BLaER1 (cell line): Measurements from ENCODE around the gene PTPRT.
"Not testable (repeated sequence)": the region's sequence is repeated elsewhere in the genome, so short reads cannot be mapped to it uniquely, and the experiment has no call there.

Experiments used
- H3K27ac ChIP-seq: shearing (Covaris generic); formaldehyde crosslinking; 2 replicates; pipeline ENCODE4 v1.8.1; 2022
- H3K27me3 ChIP-seq: shearing (Covaris generic); formaldehyde crosslinking; 2 replicates; pipeline ENCODE4 v1.8.1; 2022
- H3K36me3 ChIP-seq: shearing (Covaris generic); formaldehyde crosslinking; 2 replicates; pipeline ENCODE4 v1.8.1; 2022
- H3K4me1 ChIP-seq: shearing (Covaris generic); formaldehyde crosslinking; 2 replicates; pipeline ENCODE4 v1.8.1; 2022
- H3K4me2 ChIP-seq: shearing (Covaris generic); formaldehyde crosslinking; 2 replicates; pipeline ENCODE4 v1.8.1; 2022
- H3K4me3 ChIP-seq: shearing (Covaris generic); formaldehyde crosslinking; 2 replicates; pipeline ENCODE4 v1.8.1; 2022
- H3K9ac ChIP-seq: shearing (Covaris generic); formaldehyde crosslinking; 2 replicates; pipeline ENCODE4 v1.8.1; 2022
- H3K9me3 ChIP-seq: shearing (Covaris generic); formaldehyde crosslinking; 2 replicates; pipeline ENCODE4 v1.8.1; 2022
- H4K20me1 ChIP-seq: shearing (Covaris generic); formaldehyde crosslinking; 2 replicates; pipeline ENCODE4 v1.8.1; 2022
- Cebpa-rat ChIP-seq: shearing (Covaris generic); IDR thresholded peaks from 2 replicates; pipeline ENCODE4 v1.8.1; 2022

PTPRT gene

GRCh38 chr20:42941629-42942028 lies 248.1 kb downstream of the PTPRT start:
- H3K27me3 ChIP-seq = no peaks in the 10 kb centered on the region

GRCh38 chr20:42938441-42939205 lies 251.1 kb downstream of the PTPRT start:
- TF ChIP-seq Cebpa-rat = no peak
- H3K9me3 ChIP-seq = no peaks in the 10 kb centered on the region
- H3K27me3 ChIP-seq = no peaks in the 10 kb centered on the region
- H3K27ac ChIP-seq = no peak overlapping the region
- H3K4me1 ChIP-seq = no peaks in the 10 kb centered on the region
- H3K4me3 ChIP-seq = no peak overlapping the region
- H3K4me2 ChIP-seq = no peak overlapping the region
- H4K20me1 ChIP-seq = no peaks in the 10 kb centered on the region
- H3K36me3 ChIP-seq = no peaks in the 10 kb centered on the region
- H3K9ac ChIP-seq = no peak overlapping the region

More at GRCh38 chr20:42941629-42942028, 248.1 kb downstream of the PTPRT start:
- Histone ChIP-seq H3K9me3 (no peaks in the 10 kb centered on the region), H3K27ac (no peak overlapping the region), H3K4me1 (no peaks in the 10 kb centered on the region), H3K36me3 (no peaks in the 10 kb centered on the region), H3K4me2 (no peak overlapping the region), H3K9ac (no peak overlapping the region), H3K4me3 (no peak overlapping the region), H4K20me1 (no peaks in the 10 kb centered on the region)
- TF ChIP-seq Cebpa-rat = no peak

GRCh38 chr20:42936482-42936881 lies 253.2 kb downstream of the PTPRT start:
- Histone ChIP-seq H3K4me3 (no peak overlapping the region), H3K4me1 (no peaks in the 10 kb centered on the region), H3K36me3 (no peaks in the 10 kb centered on the region), H3K27me3 (no peaks in the 10 kb centered on the region), H3K9me3 (no peaks in the 10 kb centered on the region), H3K27ac (no peak overlapping the region), H3K9ac (no peak overlapping the region), H4K20me1 (no peaks in the 10 kb centered on the region), H3K4me2 (no peak overlapping the region)
- TF ChIP-seq Cebpa-rat = no peak

- Histone ChIP-seq H4K20me1 (no peaks in the 10 kb centered on the region), H3K4me1 (no peaks in the 10 kb centered on the region), H3K9me3 (no peaks in the 10 kb centered on the region), H3K4me2 (no peak overlapping the region), H3K9ac (no peak overlapping the region), H3K36me3 (no peaks in the 10 kb centered on the region), H3K27ac (no peak overlapping the region), H3K27me3 (no peaks in the 10 kb centered on the region), H3K4me3 (no peak overlapping the region)
- TF ChIP-seq Cebpa-rat = no peak
Measured at GRCh38 chr20:42924215-42924614, 265.5 kb downstream of the PTPRT start.

- no peak overlapping the region for H3K9ac ChIP-seq
- no peak overlapping the region for H3K4me2 ChIP-seq
- no peaks in the 10 kb centered on the region for H4K20me1 ChIP-seq
- no peak overlapping the region for H3K27ac ChIP-seq
- no peaks in the 10 kb centered on the region for H3K27me3 ChIP-seq
- no peaks in the 10 kb centered on the region for H3K4me1 ChIP-seq
- no peaks in the 10 kb centered on the region for H3K36me3 ChIP-seq
- no peak for TF ChIP-seq Cebpa-rat
- no peaks in the 10 kb centered on the region for H3K9me3 ChIP-seq
- no peak overlapping the region for H3K4me3 ChIP-seq
Measured at GRCh38 chr20:42923348-42923918, 266.3 kb downstream of the PTPRT start.

DNA sequence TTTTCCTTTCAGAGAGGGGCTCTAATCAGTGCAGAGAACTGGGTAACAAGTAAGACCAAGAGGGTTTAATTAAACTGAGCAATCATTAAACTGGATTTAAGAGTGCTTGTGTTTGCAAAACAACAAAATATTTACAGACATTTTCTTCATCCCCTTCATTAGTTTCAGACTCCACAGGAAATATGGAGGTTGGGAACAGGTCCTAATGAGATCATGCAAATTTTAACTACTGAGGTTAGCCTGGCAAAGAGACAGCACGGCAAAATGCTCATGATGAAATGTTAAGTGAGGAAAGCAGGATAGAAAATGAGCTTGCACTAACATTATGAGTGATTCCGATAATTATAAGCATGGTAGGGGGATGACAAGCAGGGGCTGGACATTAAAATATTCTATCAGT lies 268.9 kb downstream of the PTPRT start:
- Histone ChIP-seq H3K9me3 (no peaks in the 10 kb centered on the region), H3K4me2 (no peak overlapping the region), H4K20me1 (no peaks in the 10 kb centered on the region), H3K27ac (no peak overlapping the region), H3K4me3 (no peak overlapping the region), H3K4me1 (no peaks in the 10 kb centered on the region), H3K36me3 (no peaks in the 10 kb centered on the region), H3K27me3 (no peaks in the 10 kb centered on the region), H3K9ac (no peak overlapping the region)
- TF ChIP-seq Cebpa-rat = no peak

- Histone ChIP-seq H3K4me2 (no peak overlapping the region), H4K20me1 (no peaks in the 10 kb centered on the region), H3K27ac (no peak overlapping the region), H3K36me3 (no peaks in the 10 kb centered on the region), H3K27me3 (no peaks in the 10 kb centered on the region), H3K9me3 (no peaks in the 10 kb centered on the region), H3K4me3 (no peak overlapping the region), H3K9ac (no peak overlapping the region), H3K4me1 (no peaks in the 10 kb centered on the region)
- no peak for TF ChIP-seq Cebpa-rat
Measured at GRCh38 chr20:42919316-42919715, 270.4 kb downstream of the PTPRT start.

- Histone ChIP-seq H3K27me3 (no peaks in the 10 kb centered on the region), H3K9me3 (no peaks in the 10 kb centered on the region), H3K4me2 (no peak overlapping the region), H3K36me3 (no peaks in the 10 kb centered on the region), H4K20me1 (no peaks in the 10 kb centered on the region), H3K27ac (no peak overlapping the region), H3K4me3 (no peak overlapping the region), H3K4me1 (no peaks in the 10 kb centered on the region), H3K9ac (no peak overlapping the region)
- TF ChIP-seq Cebpa-rat = no peak
Measured at GRCh38 chr20:42915081-42915480, 274.6 kb downstream of the PTPRT start.

DNA sequence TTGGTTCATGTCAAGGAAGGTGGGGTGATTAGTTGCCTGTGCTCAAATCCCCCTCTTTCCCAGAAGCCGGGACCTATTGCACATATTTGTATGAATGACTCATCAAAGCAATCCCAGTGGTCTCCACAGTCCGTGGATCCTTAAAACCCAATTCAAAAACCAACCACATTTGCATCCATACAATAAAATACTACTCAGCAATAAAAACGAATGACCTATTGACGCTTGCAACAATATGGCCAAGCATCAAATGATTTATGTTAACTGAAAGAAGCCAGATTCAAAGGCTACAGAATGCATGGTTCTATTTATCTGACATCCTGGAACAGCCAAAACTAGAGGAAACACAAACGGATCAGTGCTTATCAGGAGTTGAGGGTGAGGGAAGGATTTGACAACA lies 275.4 kb downstream of the PTPRT start:
- Histone ChIP-seq H3K27me3 (no peaks in the 10 kb centered on the region), H3K4me2 (no peak overlapping the region), H3K4me1 (no peaks in the 10 kb centered on the region), H3K9ac (no peak overlapping the region), H3K27ac (no peak overlapping the region), H3K9me3 (no peaks in the 10 kb centered on the region), H4K20me1 (no peaks in the 10 kb centered on the region), H3K36me3 (no peaks in the 10 kb centered on the region), H3K4me3 (no peak overlapping the region)
- no peak for TF ChIP-seq Cebpa-rat

DNA sequence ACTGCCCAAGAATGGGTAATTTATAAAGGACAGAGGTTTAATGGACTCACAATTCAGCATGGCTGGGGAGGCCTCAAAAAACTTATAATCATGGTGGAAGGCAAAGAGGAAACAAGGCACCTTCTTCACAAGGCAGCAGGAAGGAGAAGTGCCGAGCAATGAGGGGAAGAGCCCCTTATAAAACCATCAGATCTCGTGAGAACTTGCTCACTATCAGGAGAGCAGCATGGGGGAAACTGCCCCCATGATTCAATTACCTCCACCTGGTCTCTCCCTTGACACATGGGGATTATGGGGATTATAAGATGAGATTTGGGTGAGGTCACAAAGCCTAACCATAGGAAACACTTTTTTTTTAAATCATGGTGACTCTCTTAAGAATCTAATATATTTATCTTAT lies 278.9 kb downstream of the PTPRT start:
- not testable (repeated sequence) for H4K20me1 ChIP-seq, H3K36me3 ChIP-seq, H3K9me3 ChIP-seq, H3K9ac ChIP-seq, H3K4me1 ChIP-seq, H3K4me2 ChIP-seq, H3K4me3 ChIP-seq, H3K27ac ChIP-seq, H3K27me3 ChIP-seq

DNA sequence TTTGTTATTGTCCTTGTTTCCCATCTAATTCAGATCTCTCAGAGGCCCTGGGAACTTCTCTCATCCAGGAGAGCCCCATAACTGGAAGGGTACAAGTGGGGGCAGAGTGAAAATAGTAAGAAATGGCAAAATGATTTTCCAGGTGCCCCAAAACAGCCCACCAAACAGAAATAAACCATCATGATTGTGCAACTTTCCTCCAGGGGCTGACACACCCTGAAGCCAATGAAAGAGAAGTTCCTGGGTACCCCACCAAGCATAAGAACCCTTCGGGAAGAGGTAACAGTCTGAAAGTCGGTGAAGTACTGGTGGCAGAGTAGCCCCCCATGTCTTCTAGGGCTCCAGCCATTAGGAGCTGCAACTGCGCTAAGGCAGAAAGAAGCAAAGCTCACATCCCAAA lies 282.0 kb downstream of the PTPRT start:
- H3K4me3 ChIP-seq = no peak overlapping the region
- H3K9me3 ChIP-seq = no peaks in the 10 kb centered on the region
- TF ChIP-seq Cebpa-rat = no peak
- H4K20me1 ChIP-seq = no peaks in the 10 kb centered on the region
- no peak overlapping the region for H3K4me2 ChIP-seq
- H3K9ac ChIP-seq = no peak overlapping the region
- H3K36me3 ChIP-seq = no peaks in the 10 kb centered on the region
- no peak overlapping the region for H3K27ac ChIP-seq
- H3K27me3 ChIP-seq = no peaks in the 10 kb centered on the region
- H3K4me1 ChIP-seq = 0 out of 2 replicates have a peak, but pooled peaks cover 6% of the 10 kb centered on the region
